Gastrocnemius medialis (tissue), 4 donors: ENCODE measurements around the gene CPLX3. TPM values are rescaled to one million over a fixed set of nuclear protein-coding genes. Genes with fewer than 3 reads are reported as not detected.

Experiments used
- ATAC-seq, 2 donors: fragments of 150-250 bp; one replicate each; pipeline ENCODE4 v1.9.1; 2016
- DNase-seq, 2 donors: peaks; one replicate each; pipeline ENCODE4 v3.0.0-alpha.2; 2019
- H3K27ac ChIP-seq, 4 donors: fragments of 200-600 bp; sonication (generic); 1 replicate in 1 of 4; 2 replicates in 3 of 4; pipeline ENCODE4 v1.5.1; 2016 to 2018; ENCODE audit warnings: mild to moderate bottlenecking in 2 of 4, moderate library complexity in 1 of 4
- H3K27me3 ChIP-seq, 3 donors: fragments of 200-600 bp; sonication (generic) in 2 of 3; 1 replicate in 1 of 3; 2 replicates in 2 of 3; pipeline versions ENCODE4 v1.5.1 to v1.6.0; 2016 to 2019; ENCODE audit warnings: mild to moderate bottlenecking in 1 of 3, moderate library complexity in 1 of 3
- H3K36me3 ChIP-seq, 2 donors: fragments of 200-600 bp; sonication (generic) in 1 of 2; one replicate each; pipeline ENCODE4 v1.5.1; 2017 to 2018
- H3K4me1 ChIP-seq, 2 donors: fragments of 200-600 bp; sonication (generic) in 1 of 2; one replicate each; pipeline ENCODE4 v1.5.1; 2016 to 2017; ENCODE audit warnings: mild to moderate bottlenecking in 2 of 2
- H3K4me3 ChIP-seq, 4 donors: fragments of 200-600 bp; sonication (generic) in 3 of 4; 1 replicate in 1 of 4; 2 replicates in 3 of 4; pipeline ENCODE4 v1.5.1; 2016 to 2019; ENCODE audit warnings: mild to moderate bottlenecking in 2 of 4
- H3K9me3 ChIP-seq, 3 donors: fragments of 200-600 bp; sonication (generic) in 2 of 3; 1 replicate in 1 of 3; 2 replicates in 2 of 3; pipeline ENCODE4 v1.5.1; 2016 to 2019
- POLR2A ChIP-seq, 2 donors: fragments of 450-650 bp; IDR thresholded peaks; one replicate each; pipeline ENCODE4 v1.6.1; 2017; ENCODE audit warnings: antibody characterized with exemption in 2 of 2, mild to moderate bottlenecking in 2 of 2, moderate library complexity in 2 of 2
- in situ Hi-C, 4 donors: fragments of 200-750 bp; cut with MboI; loops; one replicate each; pipeline versions ENCODE4 v1.15.0 to v1.8.0; 2017; ENCODE audit warnings: low sequenced_read_pairs in 4 of 4
- intact Hi-C: fragments of 100-400 bp; cut with DNase I; formaldehyde crosslinking; loops from one replicate; pipeline ENCODE4 v1.15.1; 2023; ENCODE audit warnings: low total_unique reads
- total RNA-seq, 4 donors: library from RNA; depleted of rRNA; stranded (reverse); fragments of >200 nt; gene quantifications; one replicate each; pipeline versions ENCODE4 v1.1.0 to v1.2.3, GENCODE V29; 2016
- TF ChIP-seq, protein P1 (sequence below), 5 experiments: fragments of 450-650 bp in 3 of 5; fragments of 200-600 bp in 2 of 5; sonication (generic) in 2 of 5; IDR thresholded peaks in 4 of 5; conservative IDR thresholded peaks in 1 of 5; 1 replicate in 4 of 5; 2 replicates in 1 of 5; pipeline ENCODE4 v1.5.1; 2016 to 2019; ENCODE audit warnings: antibody characterized with exemption in 5 of 5, mild to moderate bottlenecking in 3 of 5, moderate library complexity in 3 of 5

The CPLX3 gene
- total RNA-seq, 4 donors from 2014 or later: not detected

DNA sequence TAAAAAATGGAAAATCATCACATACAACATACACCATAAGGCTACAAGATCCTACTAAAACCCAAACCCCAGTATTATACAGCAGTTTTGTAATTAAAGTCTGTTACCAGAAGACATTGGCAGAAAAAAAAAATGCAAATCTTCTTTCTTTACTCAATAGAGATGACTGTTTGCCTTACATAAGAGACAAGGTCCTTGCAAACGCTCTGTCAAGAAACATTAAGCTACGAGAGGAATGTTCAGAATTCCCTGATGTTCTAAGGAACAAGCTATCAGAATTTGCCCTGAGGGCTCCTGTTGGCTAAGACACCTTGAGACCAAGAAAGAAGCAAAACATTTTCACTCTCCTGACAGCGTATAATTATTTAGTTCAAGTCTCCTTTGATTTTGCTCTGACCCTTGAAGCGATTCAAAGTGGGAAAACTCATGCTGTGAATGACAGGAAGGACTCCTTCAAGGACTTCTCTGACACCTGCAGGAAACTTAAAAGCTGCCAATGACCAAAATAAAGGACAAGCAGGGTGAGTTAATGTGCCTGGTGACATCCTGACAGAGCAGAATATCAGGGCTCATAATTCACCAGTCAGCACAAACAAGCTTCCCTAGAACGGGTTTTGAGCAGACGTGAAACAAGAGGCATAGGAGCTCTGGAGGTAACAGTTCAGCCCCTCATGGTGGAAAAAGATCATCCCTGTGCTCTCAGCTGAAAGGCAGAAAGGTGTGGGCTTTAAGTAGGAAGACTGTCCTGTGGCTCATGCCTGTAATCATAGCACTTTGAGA lies 44.2 kb downstream of the CPLX3 start:
- in situ Hi-C loops: no loop called here
- TF ChIP-seq, protein P1, sequence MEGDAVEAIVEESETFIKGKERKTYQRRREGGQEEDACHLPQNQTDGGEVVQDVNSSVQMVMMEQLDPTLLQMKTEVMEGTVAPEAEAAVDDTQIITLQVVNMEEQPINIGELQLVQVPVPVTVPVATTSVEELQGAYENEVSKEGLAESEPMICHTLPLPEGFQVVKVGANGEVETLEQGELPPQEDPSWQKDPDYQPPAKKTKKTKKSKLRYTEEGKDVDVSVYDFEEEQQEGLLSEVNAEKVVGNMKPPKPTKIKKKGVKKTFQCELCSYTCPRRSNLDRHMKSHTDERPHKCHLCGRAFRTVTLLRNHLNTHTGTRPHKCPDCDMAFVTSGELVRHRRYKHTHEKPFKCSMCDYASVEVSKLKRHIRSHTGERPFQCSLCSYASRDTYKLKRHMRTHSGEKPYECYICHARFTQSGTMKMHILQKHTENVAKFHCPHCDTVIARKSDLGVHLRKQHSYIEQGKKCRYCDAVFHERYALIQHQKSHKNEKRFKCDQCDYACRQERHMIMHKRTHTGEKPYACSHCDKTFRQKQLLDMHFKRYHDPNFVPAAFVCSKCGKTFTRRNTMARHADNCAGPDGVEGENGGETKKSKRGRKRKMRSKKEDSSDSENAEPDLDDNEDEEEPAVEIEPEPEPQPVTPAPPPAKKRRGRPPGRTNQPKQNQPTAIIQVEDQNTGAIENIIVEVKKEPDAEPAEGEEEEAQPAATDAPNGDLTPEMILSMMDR (IDR thresholded peaks at IDR 0.05 in 4 of 5, conservative IDR thresholded peaks at IDR 0.05 in 1 of 5): no peak
- TF ChIP-seq POLR2A (IDR thresholded peaks at IDR 0.05): no peak
- Histone ChIP-seq H3K36me3 (no peaks in the 10 kb centered on the region), H3K9me3 (no peaks in the 10 kb centered on the region), H3K4me3 (no peak overlapping the region), H3K4me1 (peaks cover 64 to 74% of the 10 kb centered on the region in 2 donors), H3K27ac (peak overlapping the region; percentile 94 to 99 (median 96)), H3K27me3 (no peaks in the 10 kb centered on the region)
- DNase-seq (no peak), ATAC-seq (no peak)
- intact Hi-C loops: no loop called here

DNA sequence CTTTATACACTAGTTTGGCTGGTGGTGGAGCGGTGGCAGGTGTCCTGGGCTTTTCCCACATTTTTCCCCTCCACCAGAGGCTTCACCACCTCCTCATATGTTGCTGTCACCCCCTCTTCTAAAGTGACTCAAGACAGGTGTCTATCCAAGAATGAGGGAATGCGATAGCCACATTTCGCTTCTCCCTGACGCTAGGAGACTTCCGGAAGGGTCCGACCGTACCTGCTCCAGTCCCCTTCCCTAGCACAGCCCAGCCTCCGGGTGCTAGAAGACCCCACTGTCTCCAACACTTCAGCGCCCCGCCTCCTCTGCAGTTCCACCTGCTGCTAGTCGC lies 46.2 kb downstream of the CPLX3 start:
- H3K36me3 ChIP-seq: no peaks in the 10 kb centered on the region
- intact Hi-C loops: loop anchor here (1.0 kb wide), 2 partner anchors 29 to 84 kb away; partner anchors contain the start of genes RPP25 and ULK3
- TF ChIP-seq POLR2A (IDR thresholded peaks at IDR 0.05): no peak
- TF ChIP-seq, protein P1 (IDR thresholded peaks at IDR 0.05 in 4 of 5, conservative IDR thresholded peaks at IDR 0.05 in 1 of 5): no peak
- in situ Hi-C loops: no loop called here
- no peak for DNase-seq
- peak in 1 of 2 donors; percentile 1 for ATAC-seq
- peak overlapping the region; percentile 94 to 99 (median 96) for H3K27ac ChIP-seq
- H3K27me3 ChIP-seq: no peaks in the 10 kb centered on the region
- H3K9me3 ChIP-seq: no peaks in the 10 kb centered on the region
- peaks cover 46 to 57% of the 10 kb centered on the region in 2 donors for H3K4me1 ChIP-seq
- H3K4me3 ChIP-seq: peak overlapping the region; percentile 74 to 91 (median 84)

DNA sequence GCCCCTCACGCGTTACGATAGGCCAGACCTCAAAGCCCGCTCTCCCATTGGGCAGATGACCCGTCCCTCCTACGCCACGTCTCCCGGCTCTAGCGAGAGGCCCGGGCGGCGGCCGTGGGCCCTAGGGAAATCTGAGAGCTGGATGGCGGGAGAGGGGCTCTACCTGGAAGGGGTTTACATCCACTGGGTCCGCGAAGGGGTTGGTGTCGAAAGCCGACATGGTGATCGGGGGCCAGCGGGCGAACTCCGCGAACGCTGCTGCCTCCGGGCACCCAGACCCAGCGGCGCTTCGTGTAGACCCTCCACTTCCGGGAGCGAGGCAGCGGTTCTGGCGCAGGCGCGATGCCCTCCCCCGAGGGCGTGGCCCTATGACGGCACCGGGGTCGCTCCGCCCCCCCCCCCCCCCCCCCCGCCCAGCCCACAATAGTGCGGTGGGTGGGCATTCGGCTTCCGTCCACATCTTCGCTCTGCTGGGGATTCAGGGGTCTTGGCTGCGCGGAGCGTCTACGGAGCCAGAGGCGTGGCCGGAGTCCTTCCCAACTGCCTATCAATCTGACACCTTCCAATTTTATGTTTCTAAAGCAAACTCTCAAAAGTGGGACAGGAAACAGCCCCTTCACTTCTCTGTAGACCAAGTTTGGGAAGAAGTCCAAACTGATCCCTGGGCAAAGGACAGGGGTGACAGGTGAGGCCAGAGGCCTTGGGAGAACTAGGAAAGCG lies 46.8 kb downstream of the CPLX3 start, which contains the start of gene SCAMP2:
TSS of gene SCAMP2 (minus strand) at position 330 of the 720 bp plus-strand sequence. CDS start at position 220, 110 bp downstream.
- ATAC-seq (peak; percentile 90 to 94), DNase-seq (peak; percentile 94)
- Histone ChIP-seq H3K27ac (peak within 1 kb of the TSS; percentile 94 to 99 (median 96)), H3K4me1 (peaks cover 41 to 52% of the 10 kb centered on the region in 2 donors), H3K4me3 (peak within 1 kb of the TSS; percentile 74 to 91 (median 84)), H3K9me3 (no peaks in the 10 kb centered on the region), H3K27me3 (no peaks in the 10 kb centered on the region), H3K36me3 (no peaks in the 10 kb centered on the region)
- intact Hi-C loops: loop anchor here (1.0 kb wide), 2 partner anchors 30 to 83 kb away; partner anchors contain the start of genes RPP25 and ULK3
- TF ChIP-seq POLR2A (IDR thresholded peaks at IDR 0.05): peak; percentile 82 to 90
- TF ChIP-seq, protein P1 (IDR thresholded peaks at IDR 0.05 in 4 of 5, conservative IDR thresholded peaks at IDR 0.05 in 1 of 5): peak in 1 of 5 experiments; percentile 12
- in situ Hi-C loops: no loop called here

DNA sequence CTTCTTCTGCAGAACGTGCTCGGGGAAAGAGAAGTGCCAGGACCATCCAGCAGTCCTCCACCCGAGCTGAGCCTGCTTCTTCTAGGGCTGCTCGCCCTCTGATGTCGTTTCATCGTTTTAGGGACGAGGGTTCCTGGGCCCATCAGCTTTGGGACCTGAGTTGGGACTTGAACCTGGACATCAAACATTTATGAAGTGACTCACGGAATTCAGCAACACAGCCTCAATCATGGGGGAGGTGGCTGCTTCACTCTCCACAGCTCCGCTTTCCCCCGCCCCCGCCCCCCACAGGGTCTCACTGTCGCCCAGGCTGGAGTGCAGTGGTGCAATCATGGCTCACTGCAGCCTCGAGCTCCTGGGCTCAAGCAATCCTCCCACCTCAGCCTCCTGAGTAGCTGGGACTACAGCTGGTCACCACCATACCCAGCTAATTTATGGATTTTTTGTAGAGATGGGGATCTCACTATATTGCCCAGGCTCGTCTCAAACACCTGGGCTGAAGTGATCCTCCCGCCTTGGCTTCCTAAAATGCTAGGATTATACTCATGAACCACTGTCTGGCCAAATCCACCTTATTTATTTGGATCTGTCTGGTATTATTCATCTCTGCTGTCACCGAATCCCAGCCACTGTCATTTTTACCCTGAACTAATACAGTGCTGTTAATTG lies 47.5 kb downstream of the CPLX3 start:
- H3K4me3 ChIP-seq: peak overlapping the region; percentile 74 to 91 (median 84)
- peak overlapping the region; percentile 94 to 99 (median 96) for H3K27ac ChIP-seq
- no peaks in the 10 kb centered on the region for H3K36me3 ChIP-seq
- intact Hi-C loops (loop anchor here (1.0 kb wide), 2 partner anchors 31 to 82 kb away; partner anchors contain the start of genes RPP25 and ULK3), in situ Hi-C loops (no loop called here)
- no peak for TF ChIP-seq POLR2A (IDR thresholded peaks at IDR 0.05)
- TF ChIP-seq, protein P1 (IDR thresholded peaks at IDR 0.05 in 4 of 5, conservative IDR thresholded peaks at IDR 0.05 in 1 of 5): no peak
- DNase-seq: no peak
- peak in 1 of 2 donors; percentile 26 for ATAC-seq
- H3K27me3 ChIP-seq: no peaks in the 10 kb centered on the region
- peaks cover 34 to 45% of the 10 kb centered on the region in 2 donors for H3K4me1 ChIP-seq
- H3K9me3 ChIP-seq: no peaks in the 10 kb centered on the region
